Midbrain (tissue), 1 donor: ENCODE data around the gene SPOCK3.
"Not testable (repeated sequence)": the region's sequence is repeated elsewhere in the genome, so short reads cannot be mapped to it uniquely, and the experiment has no call there.

Experiments used
- DNase-seq: peaks from one replicate; lab custom pipeline; 2025; lab: John Stamatoyannopoulos, UW

SPOCK3 gene

GRCh38 chr4:166823126-166823525, 411.2 kb downstream of the SPOCK3 start:
- DNase-seq = no peak

- no peak for DNase-seq
These were observed 411.9 kb downstream of the SPOCK3 start for GRCh38 chr4:166822386-166822785.

- DNase-seq = no peak
These were observed 417.4 kb downstream of the SPOCK3 start for GRCh38 chr4:166816890-166817289.

- no peak for DNase-seq
These were observed 425.9 kb downstream of the SPOCK3 start for GRCh38 chr4:166808380-166808779.

- no peak for DNase-seq
These were observed 431.9 kb downstream of the SPOCK3 start for GRCh38 chr4:166802346-166802745.

GRCh38 chr4:166798126-166798525, 436.2 kb downstream of the SPOCK3 start:
- DNase-seq = no peak

GRCh38 chr4:166777760-166778159, 456.5 kb downstream of the SPOCK3 start:
- DNase-seq = no peak

GRCh38 chr4:166763018-166763417, 471.3 kb downstream of the SPOCK3 start:
- DNase-seq = no peak

GRCh38 chr4:166741742-166742141, 492.6 kb downstream of the SPOCK3 start:
- DNase-seq = no peak

- DNase-seq = not testable (repeated sequence)
These were observed 495.1 kb downstream of the SPOCK3 start for GRCh38 chr4:166739215-166739614.

GRCh38 chr4:166737430-166737829, 496.9 kb downstream of the SPOCK3 start:
- no peak for DNase-seq

- DNase-seq = no peak
These were observed 498.7 kb downstream of the SPOCK3 start for GRCh38 chr4:166735553-166735952.

GRCh38 chr4:166734797-166735196, 499.5 kb downstream of the SPOCK3 start:
- no peak for DNase-seq

- DNase-seq = no peak
These were observed 500.6 kb downstream of the SPOCK3 start for GRCh38 chr4:166733686-166734085.

- DNase-seq = no peak
These were observed 507.5 kb downstream of the SPOCK3 start for GRCh38 chr4:166726832-166727231.

GRCh38 chr4:166724369-166724768, 509.9 kb downstream of the SPOCK3 start:
- DNase-seq = no peak

- no peak for DNase-seq
These were observed 510.7 kb downstream of the SPOCK3 start for GRCh38 chr4:166723532-166724140.

GRCh38 chr4:166715748-166716713, 518.3 kb downstream of the SPOCK3 start:
- DNase-seq = not testable (repeated sequence)

- no peak for DNase-seq
These were observed 533.7 kb downstream of the SPOCK3 start for GRCh38 chr4:166700592-166700991.

GRCh38 chr4:166688835-166689234, 545.5 kb downstream of the SPOCK3 start:
- DNase-seq = no peak

GRCh38 chr4:166687828-166688227, 546.5 kb downstream of the SPOCK3 start:
- DNase-seq = no peak
